OCI-LY1 (cell line): ENCODE results near the gene TMEM50A.

Experiments used
- CTCF ChIP-seq: fragments of 200-600 bp; sonication (generic), shearing (Covaris generic); IDR thresholded peaks from 2 replicates; pipeline ENCODE4 v1.5.1; 2017; ENCODE audit warnings: mild to moderate bottlenecking, antibody characterized with exemption, low read length, moderate library complexity, mixed read lengths
- EZH2 ChIP-seq: fragments of 200-600 bp; sonication (generic), shearing (Covaris generic); IDR thresholded peaks from 2 replicates; pipeline ENCODE4 v1.8.0; 2017; ENCODE audit warnings: borderline replicate concordance, mixed run types, mild to moderate bottlenecking, antibody characterized with exemption, low read length, moderate library complexity, mixed read lengths

- TF ChIP-seq CTCF, result no peak
- no peak for TF ChIP-seq EZH2
Observed at GRCh38 chr1:25341746-25342145, 3.6 kb downstream of the TMEM50A start.
